HepG2 (cell line): ENCODE measurements around the gene PSMD1. TPM values are rescaled to one million over a fixed set of nuclear protein-coding genes. Genes with fewer than 3 reads are reported as not detected.

ENCODE experiments used
- ATAC-seq: fragments of 200-7000 bp; cut with Tn5 transposase; 3 replicates; pipeline ENCODE4 v1.9.1; 2020; ENCODE audit warnings: mild to moderate bottlenecking, moderate library complexity
- BruUV-seq: library from RNA; stranded (reverse); fragments of 400-500 nt; replicated peaks from 2 replicates; lab custom pipeline; 2021; lab: Mats Ljungman, UMichigan
- CTCF ChIA-PET: fragments of 300-600 bp; formaldehyde crosslinking; extraction: SDS; loops from one replicate; lab custom pipeline; 2021; ENCODE audit warnings: low total read pairs, inconsistent platforms, low intra/inter-chr PET ratio; lab: Yijun Ruan, JAX
- POLR2A ChIA-PET: fragments of 350-600 bp; sonication (Branson Sonifier 250); formaldehyde crosslinking; loops from one replicate; lab custom pipeline; 2020; ENCODE audit warnings: antibody characterized with exemption, inconsistent platforms; lab: Yijun Ruan, JAX
- DNase-seq: peaks from one replicate; pipeline ENCODE4 v3.0.0-alpha.2; 2015; ENCODE audit warnings: low spot score
- FAIRE-seq: peaks from 3 replicates; lab custom pipeline; 2011; peaks lifted over from hg19 to GRCh38; lab: Jason Lieb, UNC
- H2AFZ ChIP-seq: one replicate; pipeline ENCODE4 v1.6.1; 2011; ENCODE audit warnings: low read length, inconsistent platforms
- H3K27ac ChIP-seq: fragments of 300-600 bp; 3 replicates; pipeline ENCODE4 v1.8.0; 2011; ENCODE audit warnings: mixed run types, mild to moderate bottlenecking, mixed read lengths, low read length, inconsistent platforms; ENCODE audit not compliant: insufficient read depth; ENCODE audit errors: extremely low read length
- H3K27me3 ChIP-seq, 2 experiments: fragments of 200-600 bp in 1 of 2; 2 replicates in 1 of 2; 3 replicates in 1 of 2; pipeline versions ENCODE4 v1.6.0 to v1.8.0; 2011; ENCODE audit warnings: low read length in 2 of 2, mild to moderate bottlenecking in 2 of 2, moderate library complexity in 2 of 2, inconsistent platforms in 1 of 2; ENCODE audit not compliant: insufficient read depth in 2 of 2, control insufficient read depth in 1 of 2
- H3K36me3 ChIP-seq, 2 experiments: fragments of 200-600 bp in 1 of 2; replicated peaks in 1 of 2; 2 replicates in 1 of 2; 3 replicates in 1 of 2; pipeline versions ENCODE4 v1.5.1 to v1.8.0; 2011; ENCODE audit warnings: low read length in 2 of 2, inconsistent platforms in 1 of 2; ENCODE audit not compliant: insufficient read depth in 2 of 2, control insufficient read depth in 1 of 2
- H3K4me1 ChIP-seq: 2 replicates; pipeline ENCODE4 v1.5.1; 2012; ENCODE audit warnings: low read length, inconsistent platforms; ENCODE audit not compliant: insufficient read depth
- H3K4me2 ChIP-seq: 2 replicates; pipeline ENCODE4 v1.6.0; 2011; ENCODE audit warnings: low read depth, low read length, inconsistent platforms
- H3K4me3 ChIP-seq, 3 experiments: fragments of 200-600 bp in 1 of 3; sonication (generic), shearing (Covaris generic) in 1 of 3; replicated peaks in 1 of 3; 2 replicates each; pipeline ENCODE4 v1.5.1; 2011 to 2016; ENCODE audit warnings: low read length in 3 of 3, inconsistent platforms in 2 of 3, low read depth in 2 of 3, mild to moderate bottlenecking in 2 of 3, control low read depth in 1 of 3, mixed read lengths in 1 of 3; ENCODE audit not compliant: insufficient read depth in 1 of 3
- H3K79me2 ChIP-seq: one replicate; pipeline ENCODE4 v1.6.1; 2011; ENCODE audit warnings: low read length, inconsistent platforms; ENCODE audit not compliant: insufficient read depth
- H3K9ac ChIP-seq: 2 replicates; pipeline ENCODE4 v1.6.0; 2011; ENCODE audit warnings: mild to moderate bottlenecking, low read depth, low read length, inconsistent platforms; ENCODE audit not compliant: insufficient read depth
- H3K9me3 ChIP-seq: 2 replicates; pipeline ENCODE4 v1.5.1; 2012; ENCODE audit warnings: mild to moderate bottlenecking, low read length
- H4K20me1 ChIP-seq: 2 replicates; pipeline ENCODE4 v1.6.0; 2011; ENCODE audit warnings: inconsistent platforms, mild to moderate bottlenecking, low read length, moderate library complexity; ENCODE audit not compliant: insufficient read depth
- ATF7-NPFF ChIP-seq: sonication (generic); formaldehyde crosslinking; IDR thresholded peaks from 2 replicates; pipeline ENCODE4 v1.8.1; 2023; ENCODE audit warnings: mild to moderate bottlenecking, low read depth, missing genetic modification reagents, moderate library complexity
- GTF3A ChIP-seq: sonication (generic); formaldehyde crosslinking; conservative IDR thresholded peaks from 2 replicates; pipeline ENCODE4 v1.4.0; 2020; ENCODE audit warnings: mild to moderate bottlenecking, missing genetic modification reagents
- KMT2B ChIP-seq: IDR thresholded peaks from 2 replicates; pipeline ENCODE4 v1.6.1; 2016; ENCODE audit warnings: missing genetic modification reagents, missing compliant biosample characterization
- MEIS1 ChIP-seq: sonication (generic); formaldehyde crosslinking; IDR thresholded peaks from 2 replicates; pipeline ENCODE4 v1.9.0; 2021; ENCODE audit warnings: mild to moderate bottlenecking, missing genetic modification reagents, moderate library complexity, borderline replicate concordance
- MXD3 ChIP-seq: IDR thresholded peaks from 2 replicates; pipeline ENCODE4 v1.6.1; 2016; ENCODE audit warnings: mild to moderate bottlenecking, missing biosample characterization, missing genetic modification reagents
- MYNN ChIP-seq: sonication (generic); formaldehyde crosslinking; IDR thresholded peaks from 2 replicates; pipeline ENCODE4 v1.4.0; 2020; ENCODE audit warnings: mild to moderate bottlenecking, low read depth, missing genetic modification reagents
- NPAS2 ChIP-seq: sonication (generic); formaldehyde crosslinking; IDR thresholded peaks from 2 replicates; pipeline ENCODE4 v1.8.0; 2022; ENCODE audit warnings: mild to moderate bottlenecking, missing genetic modification reagents, borderline replicate concordance
- NR2F1 ChIP-seq, 2 experiments: fragments of 450-650 bp in 1 of 2; formaldehyde crosslinking in 1 of 2; IDR thresholded peaks; 2 replicates each; pipeline versions ENCODE4 v1.5.0 to v1.6.1; 2016 to 2020; ENCODE audit warnings: mild to moderate bottlenecking in 1 of 2, missing compliant biosample characterization in 1 of 2, missing genetic modification reagents in 1 of 2, moderate library complexity in 1 of 2
- SMAD1 ChIP-seq: sonication (generic); formaldehyde crosslinking; IDR thresholded peaks from 2 replicates; pipeline ENCODE4 v1.4.0; 2020; ENCODE audit warnings: missing genetic modification reagents, low read depth, mild to moderate bottlenecking, borderline replicate concordance
- ZBTB25 ChIP-seq: IDR thresholded peaks from 2 replicates; pipeline ENCODE4 v1.6.1; 2018; ENCODE audit warnings: missing genetic modification reagents
- ZBTB46 ChIP-seq: sonication (generic); formaldehyde crosslinking; IDR thresholded peaks from 2 replicates; pipeline ENCODE4 v1.4.0; 2020; ENCODE audit warnings: mild to moderate bottlenecking, missing genetic modification reagents, borderline replicate concordance
- ZNF362 ChIP-seq: sonication (generic); formaldehyde crosslinking; IDR thresholded peaks from 2 replicates; pipeline ENCODE4 v1.4.0; 2020; ENCODE audit warnings: missing genetic modification reagents, mild to moderate bottlenecking, borderline replicate concordance
- ZNF720 ChIP-seq: sonication (generic); formaldehyde crosslinking; IDR thresholded peaks from 2 replicates; pipeline ENCODE4 v1.4.0; 2020; ENCODE audit warnings: missing genetic modification reagents
- WGBS: methylation state at CpG from one replicate; pipeline ENCODE4 v1.1.6; 2017; ENCODE audit warnings: low lambda C conversion rate; 5-methylcytosine and 5-hydroxymethylcytosine counted together
- in situ Hi-C: cut with HindIII; loops from 2 replicates; pipeline ENCODE4 v1.10.0; 2017; ENCODE audit warnings: low pct_unique_long_range_greater_than_20kb; ENCODE audit not compliant: extremely low pct_ligation_motif_present
- intact Hi-C: fragments of 100-400 bp; cut with micrococcal nuclease; formaldehyde crosslinking; loops from one replicate; pipeline ENCODE4 v1.10.0; 2022; ENCODE audit not compliant: unreplicated experiment
- polyA plus RNA-seq, 8 experiments: library from polyadenylated mRNA; depleted of rRNA in 3 of 8; stranded (reverse) in 7 of 8; unstranded in 1 of 8; fragments of >200 nt; fragmentation: Illumina TruSeq in 4 of 8; extraction: Trizol in 4 of 8; gene quantifications; 2 replicates each; pipeline versions ENCODE4 v1.2.1 to v1.2.3, GENCODE V29; 2011 to 2016; ENCODE audit warnings: low read depth in 4 of 8, missing spikeins in 1 of 8, mixed read lengths in 1 of 8; ENCODE audit not compliant: insufficient read depth in 1 of 8
- total RNA-seq, 5 experiments: library from RNA; depleted of rRNA; stranded (reverse); fragments of >200 nt; fragmentation: Illumina TruSeq; extraction: Trizol; gene quantifications; 2 replicates each; pipeline ENCODE4 v1.2.3, GENCODE V29; 2016; ENCODE audit warnings: low read depth in 1 of 5
- TF ChIP-seq, protein P1 (sequence below): sonication (generic); formaldehyde crosslinking; IDR thresholded peaks from 2 replicates; pipeline ENCODE4 v1.4.0; 2020; ENCODE audit warnings: missing genetic modification reagents
- TF ChIP-seq, protein P2 (sequence below): sonication (generic); formaldehyde crosslinking; IDR thresholded peaks from 2 replicates; pipeline ENCODE4 v1.8.0; 2022; ENCODE audit warnings: mild to moderate bottlenecking, missing genetic modification reagents, moderate library complexity
- TF ChIP-seq, protein P3 (sequence below): IDR thresholded peaks from 2 replicates; pipeline ENCODE4 v1.6.1; 2018; ENCODE audit warnings: missing genetic modification reagents, mild to moderate bottlenecking, missing compliant biosample characterization

PSMD1 gene
- total and polyA plus RNA-seq, 2 of the 13 experiments (the other 11 are each of a cell fraction or from before 2014, with no cell fraction given): 136 to 191 TPM

- TF ChIP-seq, protein P1, sequence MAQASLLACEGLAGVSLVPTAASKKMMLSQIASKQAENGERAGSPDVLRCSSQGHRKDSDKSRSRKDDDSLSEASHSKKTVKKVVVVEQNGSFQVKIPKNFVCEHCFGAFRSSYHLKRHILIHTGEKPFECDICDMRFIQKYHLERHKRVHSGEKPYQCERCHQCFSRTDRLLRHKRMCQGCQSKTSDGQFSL: no peak
Measured at GRCh38 chr2:231010201-231010730, 46.4 kb upstream of the PSMD1 start (continued).

DNA sequence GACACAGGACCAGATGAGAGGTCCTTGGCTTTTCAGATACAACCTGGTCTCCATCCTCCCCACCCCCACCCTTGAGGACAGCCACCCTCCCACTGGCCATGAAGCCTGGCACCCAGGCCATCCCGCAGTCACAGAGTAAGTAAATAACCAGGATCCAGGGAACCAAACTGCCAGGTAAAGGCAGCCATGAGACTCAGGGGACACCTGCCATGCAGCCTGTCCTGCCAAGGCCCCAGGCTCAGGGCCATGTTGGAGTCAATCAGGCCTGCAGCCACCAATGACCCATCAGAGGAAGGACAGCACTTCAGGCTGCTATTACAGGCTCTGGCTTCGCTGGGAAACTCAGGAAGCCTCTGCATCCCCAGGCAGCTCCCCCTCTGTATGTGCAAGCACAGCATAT, 45.1 kb upstream of the PSMD1 start:
- in situ Hi-C loops: no loop called here
- no peaks in the 10 kb centered on the region for H4K20me1 ChIP-seq
- ChIA-PET CTCF (no interaction called here), POLR2A (interaction anchor here (1.1 to 1.2 kb wide), 2 partner anchors 25 to 39 kb away, joined by 3 to 4 read pairs; no protein-coding TSS in a partner anchor)
- BruUV-seq: no TSS peak
- no peak for FAIRE-seq
- 25% methylated on average over 2 of the region's 2 CpGs for WGBS
- no peak overlapping the region for H2AFZ ChIP-seq
- H3K4me2 ChIP-seq: no peak overlapping the region
- peaks cover 35% of the 10 kb centered on the region for H3K4me1 ChIP-seq
- H3K27ac ChIP-seq: no peak overlapping the region
- H3K79me2 ChIP-seq: no peaks in the 10 kb centered on the region
- DNase-seq: no peak
- no peak overlapping the region for H3K4me3 ChIP-seq
- no peaks in the 10 kb centered on the region for H3K36me3 ChIP-seq
- H3K9ac ChIP-seq: no peak overlapping the region
- H3K27me3 ChIP-seq: peaks cover 3 to 60% of the 10 kb centered on the region in 2 experiments; a peak in 4 of 5 replicates
- ATAC-seq: no peak
- H3K9me3 ChIP-seq: no peaks in the 10 kb centered on the region
- intact Hi-C loops: no loop called here
- TF ChIP-seq ATF7-NPFF (CRISPR knock-in tag) (no peak), MXD3 (CRISPR knock-in tag) (no peak), ZBTB25 (CRISPR knock-in tag) (no peak), ZNF362 (CRISPR knock-in tag) (no peak), MYNN (no peak), MEIS1 (CRISPR knock-in tag) (no peak), SMAD1 (CRISPR knock-in tag) (no peak), ZBTB46 (no peak), NPAS2 (CRISPR knock-in tag) (no peak), KMT2B (CRISPR knock-in tag) (no peak), NR2F1 (CRISPR knock-in tag; IDR thresholded peaks at IDR 0.05) (no peak), ZNF720 (no peak), GTF3A (CRISPR knock-in tag) (no peak)
- TF ChIP-seq, protein P2, sequence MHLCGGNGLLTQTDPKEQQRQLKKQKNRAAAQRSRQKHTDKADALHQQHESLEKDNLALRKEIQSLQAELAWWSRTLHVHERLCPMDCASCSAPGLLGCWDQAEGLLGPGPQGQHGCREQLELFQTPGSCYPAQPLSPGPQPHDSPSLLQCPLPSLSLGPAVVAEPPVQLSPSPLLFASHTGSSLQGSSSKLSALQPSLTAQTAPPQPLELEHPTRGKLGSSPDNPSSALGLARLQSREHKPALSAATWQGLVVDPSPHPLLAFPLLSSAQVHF (CRISPR knock-in tag): no peak
- TF ChIP-seq, protein P3, sequence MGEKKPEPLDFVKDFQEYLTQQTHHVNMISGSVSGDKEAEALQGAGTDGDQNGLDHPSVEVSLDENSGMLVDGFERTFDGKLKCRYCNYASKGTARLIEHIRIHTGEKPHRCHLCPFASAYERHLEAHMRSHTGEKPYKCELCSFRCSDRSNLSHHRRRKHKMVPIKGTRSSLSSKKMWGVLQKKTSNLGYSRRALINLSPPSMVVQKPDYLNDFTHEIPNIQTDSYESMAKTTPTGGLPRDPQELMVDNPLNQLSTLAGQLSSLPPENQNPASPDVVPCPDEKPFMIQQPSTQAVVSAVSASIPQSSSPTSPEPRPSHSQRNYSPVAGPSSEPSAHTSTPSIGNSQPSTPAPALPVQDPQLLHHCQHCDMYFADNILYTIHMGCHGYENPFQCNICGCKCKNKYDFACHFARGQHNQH (CRISPR knock-in tag): no peak
